ENCODE measurements around the gene TOR3A.
A peak's percentile ranks its signal among the peaks of the same experiment; 100 is the strongest.
"Not testable (repeated sequence)": the region's sequence is repeated elsewhere in the genome, so short reads cannot be mapped to it uniquely, and the experiment has no call there.

Gene TOR3A

GRCh38 chr1:179081687-179082332 lies at the start of gene TOR3A:
Gene TOR3A, plus strand, starts transcription at chr1:179082070. Its CDS starts 59 bp downstream, at chr1:179082129.
- peak within 1 kb of the TSS; percentile 81 to 98 for H3K9ac ChIP-seq (ENCODE audit: low read depth in 1 of 2, low read length in 2 of 2)
- H3K4me1 ChIP-seq (ENCODE audit: control insufficient read depth in 1 of 2, insufficient read depth in 2 of 2, low read length in 2 of 2): peaks cover 18 to 33% of the 10 kb centered on the region in 2 donors
- no peaks in the 10 kb centered on the region for H3K9me3 ChIP-seq (ENCODE audit: control insufficient read depth in 1 of 2, low read length in 2 of 2)
- H3K36me3 ChIP-seq (ENCODE audit: control insufficient read depth in 1 of 2, insufficient read depth in 2 of 2, low read length in 2 of 2): peaks cover 0 to 18% of the 10 kb centered on the region in 2 donors
- H3K27ac ChIP-seq (ENCODE audit: low read depth, low read length): peak within 1 kb of the TSS; percentile 64
- peak within 1 kb of the TSS; percentile 80 to 95 for H3K4me3 ChIP-seq (ENCODE audit: low read depth in 1 of 2, low read length in 2 of 2)
- no peaks in the 10 kb centered on the region for H3K27me3 ChIP-seq (ENCODE audit: control insufficient read depth in 1 of 2, insufficient read depth in 2 of 2, low read length in 2 of 2)

DNA sequence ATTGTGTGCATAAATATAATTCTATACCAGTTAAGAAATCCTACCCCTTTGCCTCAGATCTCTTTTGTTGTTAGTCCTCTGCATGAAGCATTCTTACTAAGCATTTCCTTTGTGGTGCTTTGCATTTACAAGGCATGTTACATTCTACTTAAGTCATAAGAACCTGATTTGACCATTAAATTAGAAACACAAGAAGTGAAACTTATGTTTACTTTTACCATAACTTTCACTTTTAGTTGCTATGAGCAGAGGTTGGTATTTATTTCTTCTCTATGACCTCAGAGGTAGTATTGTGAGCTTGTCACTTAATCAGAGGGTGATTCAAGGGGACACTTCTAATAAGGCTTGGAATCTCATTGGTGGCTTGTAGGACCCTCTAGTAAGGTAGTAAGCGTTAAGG lies 47.1 kb upstream of the TOR3A start:
- H3K27ac ChIP-seq (ENCODE audit: low read depth, low read length): no peak overlapping the region
- no peak overlapping the region for H3K4me3 ChIP-seq (ENCODE audit: low read depth in 1 of 2, low read length in 2 of 2)

GRCh38 chr1:179036844-179037465 lies 44.9 kb upstream of the TOR3A start:
- no peaks in the 10 kb centered on the region for H3K9me3 ChIP-seq (ENCODE audit: control insufficient read depth in 1 of 2, low read length in 2 of 2)
- no peak overlapping the region for H3K27ac ChIP-seq (ENCODE audit: low read depth, low read length)
- H3K4me3 ChIP-seq (ENCODE audit: low read depth in 1 of 2, low read length in 2 of 2): no peak overlapping the region
- peaks cover 11 to 22% of the 10 kb centered on the region in 2 donors for H3K4me1 ChIP-seq (ENCODE audit: control insufficient read depth in 1 of 2, insufficient read depth in 2 of 2, low read length in 2 of 2)
- H3K27me3 ChIP-seq (ENCODE audit: control insufficient read depth in 1 of 2, insufficient read depth in 2 of 2, low read length in 2 of 2): no peaks in the 10 kb centered on the region
- no peaks in the 10 kb centered on the region for H3K36me3 ChIP-seq (ENCODE audit: control insufficient read depth in 1 of 2, insufficient read depth in 2 of 2, low read length in 2 of 2)
- no peak overlapping the region for H3K9ac ChIP-seq (ENCODE audit: low read depth in 1 of 2, low read length in 2 of 2)

More for the DNA sequence above, 47.1 kb upstream of the TOR3A start:
- no peaks in the 10 kb centered on the region for H3K36me3 ChIP-seq (ENCODE audit: control insufficient read depth in 1 of 2, insufficient read depth in 2 of 2, low read length in 2 of 2)
- no peaks in the 10 kb centered on the region for H3K27me3 ChIP-seq (ENCODE audit: control insufficient read depth in 1 of 2, insufficient read depth in 2 of 2, low read length in 2 of 2)
- H3K9me3 ChIP-seq (ENCODE audit: control insufficient read depth in 1 of 2, low read length in 2 of 2): no peaks in the 10 kb centered on the region
- H3K9ac ChIP-seq (ENCODE audit: low read depth in 1 of 2, low read length in 2 of 2): peak overlapping the region in 1 of 2 donors; percentile 15
- H3K4me1 ChIP-seq (ENCODE audit: control insufficient read depth in 1 of 2, insufficient read depth in 2 of 2, low read length in 2 of 2): peaks cover 18 to 40% of the 10 kb centered on the region in 2 donors

DNA sequence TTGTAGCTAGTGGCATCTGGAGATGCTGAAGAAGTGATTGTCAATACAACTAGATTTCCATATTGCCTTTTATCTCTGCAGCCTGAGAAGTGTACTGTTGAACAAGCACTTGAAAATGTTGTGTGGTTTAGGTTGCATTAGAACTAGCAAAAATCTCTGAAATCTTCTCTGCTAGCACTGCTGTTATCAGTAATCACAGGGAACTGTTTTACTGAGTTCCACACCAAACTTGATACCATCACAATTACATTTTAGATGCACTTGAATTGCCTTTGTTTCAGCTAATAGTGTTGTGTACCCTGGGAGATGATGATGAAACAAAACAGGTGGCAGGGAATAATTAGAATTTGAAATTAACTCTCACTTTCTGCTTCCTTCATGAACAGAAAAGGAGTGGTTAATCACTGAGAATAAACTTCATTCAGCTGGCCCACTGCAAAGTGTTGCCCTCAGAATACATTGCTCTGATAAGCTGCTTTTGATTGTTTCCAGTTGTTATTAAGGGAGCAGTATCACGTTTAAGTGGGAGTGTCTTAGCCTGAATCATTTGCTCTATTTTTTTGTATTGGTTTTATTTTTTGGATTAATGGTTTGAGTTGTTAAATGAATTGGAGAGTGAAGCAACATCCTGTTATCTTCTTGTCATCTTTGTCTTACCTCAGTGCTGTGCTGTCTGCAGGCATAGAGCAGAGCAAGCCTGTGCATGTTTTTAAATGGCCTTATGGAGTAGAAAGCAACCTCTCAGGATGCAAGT lies 43.2 kb upstream of the TOR3A start:
- no peak overlapping the region for H3K9ac ChIP-seq (ENCODE audit: low read depth in 1 of 2, low read length in 2 of 2)
- no peaks in the 10 kb centered on the region for H3K36me3 ChIP-seq (ENCODE audit: control insufficient read depth in 1 of 2, insufficient read depth in 2 of 2, low read length in 2 of 2)
- H3K4me3 ChIP-seq (ENCODE audit: low read depth in 1 of 2, low read length in 2 of 2): no peak overlapping the region
- no peak overlapping the region for H3K27ac ChIP-seq (ENCODE audit: low read depth, low read length)
- H3K27me3 ChIP-seq (ENCODE audit: control insufficient read depth in 1 of 2, insufficient read depth in 2 of 2, low read length in 2 of 2): no peaks in the 10 kb centered on the region
- no peaks in the 10 kb centered on the region for H3K9me3 ChIP-seq (ENCODE audit: control insufficient read depth in 1 of 2, low read length in 2 of 2)
- H3K4me1 ChIP-seq (ENCODE audit: control insufficient read depth in 1 of 2, insufficient read depth in 2 of 2, low read length in 2 of 2): peaks cover 11 to 22% of the 10 kb centered on the region in 2 donors

DNA sequence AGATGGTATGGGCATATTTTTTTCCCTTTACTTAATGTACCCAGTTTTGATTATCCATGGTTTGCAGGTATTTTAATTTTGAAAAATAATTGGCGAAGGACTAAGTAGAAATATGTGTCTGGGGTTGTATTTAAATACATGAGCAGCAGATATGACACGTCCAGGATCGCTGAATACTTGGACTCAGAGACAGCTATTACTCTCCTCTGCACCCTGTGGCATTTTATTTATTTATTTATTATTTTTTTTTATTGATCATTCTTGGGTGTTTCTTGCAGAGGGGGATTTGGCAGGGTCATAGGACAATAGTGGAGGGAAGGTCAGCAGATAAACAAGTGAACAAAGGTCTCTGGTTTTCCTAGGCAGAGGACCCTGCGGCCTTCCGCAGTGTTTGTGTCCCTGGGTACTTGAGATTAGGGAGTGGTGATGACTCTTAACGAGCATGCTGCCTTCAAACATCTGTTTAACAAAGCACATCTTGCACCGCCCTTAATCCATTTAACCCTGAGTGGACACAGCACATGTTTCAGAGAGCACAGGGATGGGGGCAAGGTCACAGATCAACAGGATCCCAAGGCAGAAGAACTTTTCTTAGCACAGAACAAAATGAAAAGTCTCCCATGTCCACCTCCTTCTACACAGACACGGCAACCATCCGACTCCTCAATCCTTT lies 42.2 kb upstream of the TOR3A start:
- H3K27me3 ChIP-seq (ENCODE audit: control insufficient read depth in 1 of 2, insufficient read depth in 2 of 2, low read length in 2 of 2); H3K27ac ChIP-seq (ENCODE audit: low read depth, low read length); H3K36me3 ChIP-seq (ENCODE audit: control insufficient read depth in 1 of 2, insufficient read depth in 2 of 2, low read length in 2 of 2); H3K9ac ChIP-seq (ENCODE audit: low read depth in 1 of 2, low read length in 2 of 2); H3K4me3 ChIP-seq (ENCODE audit: low read depth in 1 of 2, low read length in 2 of 2); H3K9me3 ChIP-seq (ENCODE audit: control insufficient read depth in 1 of 2, low read length in 2 of 2): not testable (repeated sequence)
- H3K4me1 ChIP-seq (ENCODE audit: control insufficient read depth in 1 of 2, insufficient read depth in 2 of 2, low read length in 2 of 2): peaks cover 8 to 21% of the 10 kb centered on the region in 2 donors

- not testable (repeated sequence) for H3K27me3 ChIP-seq (ENCODE audit: control insufficient read depth in 1 of 2, insufficient read depth in 2 of 2, low read length in 2 of 2); H3K9ac ChIP-seq (ENCODE audit: low read depth in 1 of 2, low read length in 2 of 2); H3K36me3 ChIP-seq (ENCODE audit: control insufficient read depth in 1 of 2, insufficient read depth in 2 of 2, low read length in 2 of 2); H3K27ac ChIP-seq (ENCODE audit: low read depth, low read length); H3K4me3 ChIP-seq (ENCODE audit: low read depth in 1 of 2, low read length in 2 of 2); H3K9me3 ChIP-seq (ENCODE audit: control insufficient read depth in 1 of 2, low read length in 2 of 2)
- H3K4me1 ChIP-seq (ENCODE audit: control insufficient read depth in 1 of 2, insufficient read depth in 2 of 2, low read length in 2 of 2): peaks cover 3 to 16% of the 10 kb centered on the region in 2 donors
Observed at GRCh38 chr1:179040175-179040551, 41.7 kb upstream of the TOR3A start.

GRCh38 chr1:179042087-179042486 lies 39.8 kb upstream of the TOR3A start:
- Histone ChIP-seq H3K9ac (ENCODE audit: low read depth in 1 of 2, low read length in 2 of 2) (no peak overlapping the region), H3K4me1 (ENCODE audit: control insufficient read depth in 1 of 2, insufficient read depth in 2 of 2, low read length in 2 of 2) (peaks cover 3 to 12% of the 10 kb centered on the region in 2 donors)

GRCh38 chr1:179042700-179043099 lies 39.2 kb upstream of the TOR3A start:
- Histone ChIP-seq H3K9ac (ENCODE audit: low read depth in 1 of 2, low read length in 2 of 2) (no peak overlapping the region), H3K4me1 (ENCODE audit: control insufficient read depth in 1 of 2, insufficient read depth in 2 of 2, low read length in 2 of 2) (peaks cover 3 to 12% of the 10 kb centered on the region in 2 donors), H3K4me3 (ENCODE audit: low read depth in 1 of 2, low read length in 2 of 2) (no peak overlapping the region), H3K9me3 (ENCODE audit: control insufficient read depth in 1 of 2, low read length in 2 of 2) (no peaks in the 10 kb centered on the region), H3K27me3 (ENCODE audit: control insufficient read depth in 1 of 2, insufficient read depth in 2 of 2, low read length in 2 of 2) (no peaks in the 10 kb centered on the region), H3K27ac (ENCODE audit: low read depth, low read length) (no peak overlapping the region), H3K36me3 (ENCODE audit: control insufficient read depth in 1 of 2, insufficient read depth in 2 of 2, low read length in 2 of 2) (no peaks in the 10 kb centered on the region)

More at GRCh38 chr1:179042087-179042486, 39.8 kb upstream of the TOR3A start:
- no peak overlapping the region for H3K4me3 ChIP-seq (ENCODE audit: low read depth in 1 of 2, low read length in 2 of 2)
- H3K9me3 ChIP-seq (ENCODE audit: control insufficient read depth in 1 of 2, low read length in 2 of 2): no peaks in the 10 kb centered on the region
- no peaks in the 10 kb centered on the region for H3K27me3 ChIP-seq (ENCODE audit: control insufficient read depth in 1 of 2, insufficient read depth in 2 of 2, low read length in 2 of 2)
- H3K27ac ChIP-seq (ENCODE audit: low read depth, low read length): no peak overlapping the region
- no peaks in the 10 kb centered on the region for H3K36me3 ChIP-seq (ENCODE audit: control insufficient read depth in 1 of 2, insufficient read depth in 2 of 2, low read length in 2 of 2)

DNA sequence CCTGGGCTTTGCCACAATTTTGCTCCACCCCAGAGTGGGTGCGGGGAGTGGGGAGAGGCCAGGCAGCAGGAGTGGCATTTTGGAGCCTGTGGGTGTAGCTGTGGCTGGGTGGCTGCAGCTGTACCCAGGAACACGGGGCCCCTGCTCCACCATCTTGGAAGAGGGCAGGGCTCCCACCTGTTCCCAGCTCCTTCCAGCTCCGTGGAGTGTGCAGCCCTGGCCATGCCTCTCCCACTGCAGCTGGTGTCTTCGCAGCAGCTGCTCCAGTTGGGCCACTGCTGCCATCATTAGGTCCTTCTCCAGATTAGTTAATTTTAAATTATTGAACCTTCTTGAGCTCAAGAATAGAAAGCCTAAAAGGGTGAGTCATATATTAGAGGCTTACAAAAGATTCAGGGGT lies 38.6 kb upstream of the TOR3A start:
- H3K4me1 ChIP-seq (ENCODE audit: control insufficient read depth in 1 of 2, insufficient read depth in 2 of 2, low read length in 2 of 2): peaks cover 3 to 12% of the 10 kb centered on the region in 2 donors
- no peaks in the 10 kb centered on the region for H3K9me3 ChIP-seq (ENCODE audit: control insufficient read depth in 1 of 2, low read length in 2 of 2)
- H3K36me3 ChIP-seq (ENCODE audit: control insufficient read depth in 1 of 2, insufficient read depth in 2 of 2, low read length in 2 of 2): no peaks in the 10 kb centered on the region
- H3K27ac ChIP-seq (ENCODE audit: low read depth, low read length): no peak overlapping the region
- no peak overlapping the region for H3K4me3 ChIP-seq (ENCODE audit: low read depth in 1 of 2, low read length in 2 of 2)
- no peaks in the 10 kb centered on the region for H3K27me3 ChIP-seq (ENCODE audit: control insufficient read depth in 1 of 2, insufficient read depth in 2 of 2, low read length in 2 of 2)
- H3K9ac ChIP-seq (ENCODE audit: low read depth in 1 of 2, low read length in 2 of 2): no peak overlapping the region

DNA sequence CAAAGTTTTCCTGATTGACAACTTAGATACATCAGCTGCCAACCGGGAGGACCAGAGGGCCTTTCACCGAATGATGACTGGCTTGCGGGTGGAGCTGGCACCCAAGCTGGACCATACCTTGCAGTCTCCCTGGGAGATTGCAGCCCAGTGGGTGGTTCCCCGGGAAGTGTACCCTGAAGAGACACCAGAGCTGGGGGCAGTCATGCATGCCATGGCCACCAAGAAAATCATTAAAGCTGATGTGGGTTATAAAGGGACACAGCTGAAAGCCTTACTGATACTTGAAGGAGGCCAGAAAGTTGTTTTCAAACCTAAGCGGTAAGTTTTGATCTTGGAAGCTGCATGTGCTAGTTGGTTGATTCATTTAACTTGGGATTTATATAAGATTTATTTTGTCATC lies 38.0 kb upstream of the TOR3A start:
- Histone ChIP-seq H3K9ac (ENCODE audit: low read depth in 1 of 2, low read length in 2 of 2) (no peak overlapping the region), H3K4me3 (ENCODE audit: low read depth in 1 of 2, low read length in 2 of 2) (no peak overlapping the region), H3K27me3 (ENCODE audit: control insufficient read depth in 1 of 2, insufficient read depth in 2 of 2, low read length in 2 of 2) (no peaks in the 10 kb centered on the region), H3K4me1 (ENCODE audit: control insufficient read depth in 1 of 2, insufficient read depth in 2 of 2, low read length in 2 of 2) (peaks cover 0 to 5% of the 10 kb centered on the region in 2 donors), H3K9me3 (ENCODE audit: control insufficient read depth in 1 of 2, low read length in 2 of 2) (no peaks in the 10 kb centered on the region), H3K36me3 (ENCODE audit: control insufficient read depth in 1 of 2, insufficient read depth in 2 of 2, low read length in 2 of 2) (no peaks in the 10 kb centered on the region), H3K27ac (ENCODE audit: low read depth, low read length) (no peak overlapping the region)

Data from duodenal mucosa (tissue), 2 donors.